AG09319 (cell line): ENCODE measurements around the gene ZNF311.

Source experiments
- DNase-seq: peaks from one replicate; pipeline ENCODE4 v3.0.0-alpha.2; 2010; ENCODE audit warnings: low read depth; ENCODE audit errors: extremely low read depth
- CTCF ChIP-seq: IDR thresholded peaks from 2 replicates; pipeline ENCODE4 v1.5.1; 2011; ENCODE audit warnings: low read depth, mild to moderate bottlenecking, inconsistent platforms, low read length, moderate library complexity

Gene ZNF311

DNA sequence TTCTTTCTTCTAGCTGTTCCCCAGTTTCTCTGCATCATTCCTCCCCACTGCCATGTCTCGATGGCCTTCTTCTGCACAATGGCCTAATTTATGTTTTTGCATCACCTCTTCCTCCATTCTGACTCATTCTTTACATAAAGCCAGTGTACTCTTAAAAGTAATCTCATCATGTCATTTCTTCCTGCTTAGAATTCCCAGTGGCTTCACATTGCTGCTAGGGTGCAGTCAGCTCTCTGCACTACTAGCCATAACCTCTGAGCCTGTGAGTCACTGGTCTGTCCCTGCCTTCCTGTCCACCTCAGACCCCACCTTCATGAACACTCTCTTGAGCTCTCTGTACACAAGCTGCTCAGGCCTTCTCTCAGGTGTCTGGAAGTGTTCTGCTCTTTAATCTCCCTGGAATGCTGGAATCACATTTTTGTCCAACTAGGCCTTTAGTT is 57.3 kb downstream of the ZNF311 start:
- no peak for TF ChIP-seq CTCF
- DNase-seq, result no peak

GRCh38 chr6:28947067-28947765 is 57.9 kb downstream of the ZNF311 start:
- DNase-seq, result no peak
- no peak for TF ChIP-seq CTCF

GRCh38 chr6:28945349-28945748 is 59.8 kb downstream of the ZNF311 start:
- no peak for DNase-seq
- TF ChIP-seq CTCF, result no peak
